GM12891 (cell line): ENCODE measurements around the gene PAPPA2.

Experiments
- DNase-seq: peaks from one replicate; pipeline ENCODE4 v3.0.0; 2011; ENCODE audit warnings: low spot score; ENCODE audit not compliant: insufficient read length
- FAIRE-seq: peaks from 2 replicates; lab custom pipeline; 2011; peaks lifted over from hg19 to GRCh38; lab: Jason Lieb, UNC
- PAX5 ChIP-seq: IDR thresholded peaks from 2 replicates; pipeline ENCODE4 v1.6.1; 2011; ENCODE audit warnings: low read length, moderate library complexity, mild to moderate bottlenecking; ENCODE audit not compliant: insufficient read depth, severe bottlenecking
- POLR2A ChIP-seq: IDR thresholded peaks from 2 replicates; pipeline ENCODE4 v1.6.1; 2011; ENCODE audit warnings: low read depth, low read length, control low read depth
- POLR2AphosphoS5 ChIP-seq: IDR thresholded peaks from 2 replicates; pipeline ENCODE4 v1.6.1; 2011; ENCODE audit warnings: low read depth, low read length, control low read depth
- POU2F2 ChIP-seq: IDR thresholded peaks from 2 replicates; pipeline ENCODE4 v1.6.1; 2011; ENCODE audit warnings: low read depth, mild to moderate bottlenecking, control low read depth, low read length, moderate library complexity
- SPI1 ChIP-seq: IDR thresholded peaks from 2 replicates; pipeline ENCODE4 v1.6.1; 2011; ENCODE audit warnings: low read depth, low read length, control low read depth
- TAF1 ChIP-seq: IDR thresholded peaks from 2 replicates; pipeline ENCODE4 v1.6.1; 2011; ENCODE audit warnings: low read depth, low read length, control low read depth

Gene PAPPA2

DNA sequence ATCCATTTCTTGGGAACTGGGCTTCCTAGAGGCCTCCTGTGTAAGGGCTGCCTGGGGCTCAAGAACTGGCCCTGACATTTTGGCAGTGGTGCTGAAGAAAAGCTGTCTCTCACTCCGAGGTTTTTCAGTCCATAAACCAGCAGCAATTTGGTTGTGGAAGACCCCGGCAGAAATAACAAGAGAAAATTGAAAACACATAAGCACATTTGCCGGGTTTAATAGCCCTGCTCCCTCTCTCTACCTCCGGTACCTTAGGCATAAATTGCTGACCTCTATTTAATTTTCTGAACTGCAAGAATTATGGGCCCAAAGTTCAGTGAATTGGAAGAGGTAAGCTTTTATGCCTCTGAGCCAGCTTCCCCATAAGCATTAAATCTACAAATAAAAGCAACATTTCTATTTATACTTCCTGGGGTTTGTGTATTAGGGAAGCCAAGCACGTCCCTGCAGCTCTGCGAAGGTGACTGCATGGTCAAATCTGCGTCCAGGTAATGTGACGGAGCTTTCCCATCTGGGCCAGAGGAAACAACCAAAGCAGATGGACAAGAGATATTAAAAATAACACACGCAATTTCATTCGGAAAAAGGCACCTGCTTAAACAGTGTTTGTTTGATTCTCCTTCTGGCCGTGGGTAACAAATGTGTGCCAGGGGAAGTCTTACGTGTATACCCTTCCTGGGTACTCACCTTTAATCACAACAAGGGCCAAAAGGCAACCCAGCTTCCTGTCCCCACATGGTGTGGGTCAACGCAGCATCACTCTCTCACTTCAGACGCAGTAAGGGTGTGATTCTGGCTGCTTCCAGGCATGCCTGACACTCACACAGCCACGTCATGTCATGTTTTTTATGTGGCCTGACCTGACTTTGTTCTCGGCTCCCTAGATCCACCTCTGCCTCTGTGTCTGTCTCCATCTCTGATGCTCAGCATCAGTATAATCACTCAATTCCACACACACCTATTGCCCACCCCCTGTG is 69.2 kb downstream of the PAPPA2 start:
- FAIRE-seq (no peak), DNase-seq (no peak)
- TF ChIP-seq POLR2A: no peak
- no peak for TF ChIP-seq PAX5
- TF ChIP-seq POLR2AphosphoS5: no peak
- no peak for TF ChIP-seq SPI1
- TF ChIP-seq POU2F2: no peak
- no peak for TF ChIP-seq TAF1

DNA sequence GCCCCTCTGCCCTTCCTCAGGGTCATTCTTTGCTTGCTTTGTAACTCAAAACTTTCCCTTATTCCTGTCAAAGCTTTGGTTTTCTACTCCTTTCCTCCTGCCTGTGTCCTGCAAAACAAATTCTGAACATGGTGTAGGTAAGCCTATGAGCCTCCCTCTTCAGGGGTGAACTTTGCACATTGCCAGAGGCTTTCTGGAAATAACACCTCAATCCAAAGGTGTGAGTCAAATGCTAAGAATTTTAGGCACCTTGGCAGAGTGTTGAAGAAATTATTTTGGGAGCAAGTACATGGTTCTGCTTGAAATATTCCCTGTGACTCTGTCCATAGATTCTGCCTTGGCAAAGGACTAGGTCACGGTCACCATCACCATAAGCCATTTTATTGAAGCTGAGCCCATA is 70.0 kb downstream of the PAPPA2 start:
- no peak for FAIRE-seq
- DNase-seq: no peak
- TF ChIP-seq POU2F2 (no peak), POLR2A (no peak), POLR2AphosphoS5 (no peak), PAX5 (no peak), SPI1 (no peak), TAF1 (no peak)

DNA sequence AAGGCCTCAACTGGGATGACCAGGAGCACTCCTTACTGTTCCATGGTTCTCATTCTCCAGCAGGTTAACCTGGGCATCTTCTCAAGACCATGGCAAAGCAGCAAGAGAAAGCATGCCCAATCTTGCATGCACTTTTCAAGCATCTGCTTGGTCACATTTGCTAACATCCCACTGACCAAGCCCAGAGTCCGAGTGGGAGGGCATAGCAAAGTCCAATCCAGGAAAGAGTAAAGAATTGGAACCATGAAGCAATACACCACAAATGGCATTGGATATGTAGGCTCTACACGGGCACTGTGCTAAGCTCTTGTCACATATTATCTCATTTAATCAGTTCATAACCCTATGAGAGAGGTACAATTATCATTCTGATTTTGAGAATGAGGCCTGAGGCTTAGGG is 73.6 kb downstream of the PAPPA2 start:
- no peak for DNase-seq
- no peak for TF ChIP-seq POLR2AphosphoS5
- no peak for TF ChIP-seq SPI1
- no peak for TF ChIP-seq TAF1
- TF ChIP-seq POLR2A: no peak
- no peak for TF ChIP-seq POU2F2
- no peak for TF ChIP-seq PAX5
- no peak for FAIRE-seq

DNA sequence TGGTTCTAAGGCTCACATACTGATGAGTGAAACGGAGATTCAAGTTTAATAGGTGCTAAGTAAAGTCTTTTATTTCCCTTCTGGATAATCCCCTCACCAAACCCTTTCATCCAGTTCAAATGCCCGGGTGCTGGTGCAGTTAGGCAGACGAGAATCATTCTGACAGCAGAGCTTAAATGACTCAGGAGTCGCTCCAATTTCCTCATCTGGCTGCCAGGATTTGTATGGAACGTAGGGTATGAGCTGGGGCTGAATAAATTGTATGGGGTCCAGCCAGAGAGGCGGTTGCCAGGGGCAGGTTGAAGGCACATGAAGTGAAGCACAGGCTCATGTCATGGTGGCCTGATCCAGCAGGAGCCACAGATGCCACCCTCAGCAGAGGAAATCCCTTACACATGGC is 76.0 kb downstream of the PAPPA2 start:
- FAIRE-seq: no peak
- no peak for TF ChIP-seq POLR2AphosphoS5
- no peak for TF ChIP-seq TAF1
- no peak for TF ChIP-seq POLR2A
- TF ChIP-seq SPI1: no peak
- TF ChIP-seq POU2F2: no peak
- no peak for TF ChIP-seq PAX5

DNA sequence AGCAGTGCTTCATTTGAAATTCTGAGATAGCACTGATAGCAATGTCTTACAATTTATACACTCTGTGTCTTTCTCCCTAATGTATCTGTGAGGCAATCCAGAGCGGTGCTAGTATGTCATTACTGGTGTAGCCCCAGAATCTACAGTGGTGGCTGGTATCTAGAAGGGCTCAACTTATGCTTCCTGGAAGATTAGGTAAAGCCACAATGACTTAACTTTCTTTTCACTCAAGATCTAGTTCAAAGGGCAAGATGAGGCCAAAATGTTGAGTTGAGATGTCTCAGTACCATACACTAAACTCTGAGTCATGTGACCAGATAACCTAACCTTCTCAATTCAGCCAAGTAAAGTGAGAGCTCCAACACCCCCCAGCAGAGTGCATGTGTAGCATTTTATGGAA is 77.5 kb downstream of the PAPPA2 start:
- TF ChIP-seq TAF1 (no peak), SPI1 (no peak), POU2F2 (no peak), PAX5 (no peak), POLR2AphosphoS5 (no peak), POLR2A (no peak)
- DNase-seq: no peak
- no peak for FAIRE-seq

More for the DNA sequence above, 76.0 kb downstream of the PAPPA2 start:
- DNase-seq: no peak

DNA sequence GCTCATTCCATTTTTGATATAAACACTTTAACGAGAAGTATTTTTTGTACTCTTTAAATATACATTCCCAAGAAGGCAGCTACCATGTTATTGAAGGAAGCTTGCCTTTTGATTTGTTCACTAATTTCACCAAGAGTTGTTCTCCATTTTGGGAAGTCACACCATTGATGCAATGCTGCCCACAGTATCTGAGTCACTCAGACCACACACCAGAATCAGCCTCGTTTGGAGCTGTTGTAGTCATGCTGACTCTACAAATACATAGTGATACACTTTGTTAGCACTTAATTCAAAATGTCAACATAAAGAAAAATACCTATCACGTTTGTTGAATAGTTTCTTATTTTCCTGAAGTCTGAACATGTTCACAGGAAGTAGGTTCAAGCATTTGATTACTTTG is 78.7 kb downstream of the PAPPA2 start:
- no peak for FAIRE-seq
- no peak for TF ChIP-seq SPI1
- TF ChIP-seq POLR2A: no peak
- TF ChIP-seq POU2F2: no peak
- TF ChIP-seq PAX5: no peak
- TF ChIP-seq POLR2AphosphoS5: no peak
- TF ChIP-seq TAF1: no peak

DNA sequence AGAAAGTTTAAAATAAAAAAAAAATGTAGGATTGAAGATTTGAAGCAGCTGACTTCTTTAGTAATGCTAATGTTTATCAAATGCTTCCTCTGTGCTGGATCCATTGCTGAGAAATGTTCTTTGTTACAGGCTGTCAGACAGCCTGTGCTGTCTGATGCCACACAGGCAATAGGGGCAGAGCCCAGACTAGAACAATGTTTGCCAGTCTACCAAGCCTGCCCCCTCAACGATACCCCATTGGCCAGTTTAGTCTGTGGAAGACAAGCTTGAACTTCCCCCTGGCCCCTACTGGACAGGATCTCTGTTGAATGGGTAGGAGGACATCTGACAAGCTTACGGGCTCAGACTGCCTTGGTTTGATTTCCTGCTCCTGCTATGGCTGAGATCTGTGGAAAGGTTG is 79.4 kb downstream of the PAPPA2 start:
- FAIRE-seq (no peak), DNase-seq (no peak)
- no peak for TF ChIP-seq POLR2AphosphoS5

More for the DNA sequence above, 78.7 kb downstream of the PAPPA2 start:
- no peak for DNase-seq

DNA sequence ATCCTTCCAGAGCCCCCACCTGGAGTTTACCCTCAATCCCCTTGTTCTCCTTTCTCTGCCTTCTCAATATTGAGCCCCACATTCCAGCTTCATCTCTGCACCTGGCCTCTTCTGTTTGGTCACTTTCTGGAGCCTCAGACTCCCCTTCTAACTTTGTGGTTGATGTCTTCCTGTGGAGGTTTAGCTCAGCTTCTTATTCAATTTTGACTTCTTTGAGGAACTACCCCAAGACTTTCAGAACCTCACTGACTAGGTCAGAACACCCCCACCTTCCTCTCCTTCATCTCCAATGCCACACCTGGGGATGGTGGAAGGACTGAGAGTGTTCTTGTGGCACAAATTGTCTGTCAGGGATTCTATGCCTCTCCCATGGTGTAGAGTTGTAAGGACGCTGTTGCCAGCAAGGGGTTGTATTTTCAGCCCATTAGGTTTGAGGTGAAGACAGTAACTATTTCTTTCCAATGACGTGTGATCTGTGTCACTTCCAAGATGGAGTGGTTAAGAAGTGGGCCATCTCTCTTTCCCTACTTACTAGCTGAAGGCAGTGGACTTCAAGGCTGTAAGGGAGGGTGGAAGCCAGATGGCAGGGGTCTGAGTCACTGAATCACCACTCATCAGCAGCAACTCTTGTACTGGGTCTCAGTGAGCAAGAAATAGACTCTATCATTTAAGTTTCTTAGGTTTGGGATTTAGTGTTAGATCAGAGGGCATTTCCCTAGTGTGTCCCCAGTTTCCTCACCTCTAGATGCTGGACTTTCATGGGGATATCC is 80.6 kb downstream of the PAPPA2 start:
- FAIRE-seq (no peak), DNase-seq (no peak)
- TF ChIP-seq POLR2A (no peak), POU2F2 (no peak), POLR2AphosphoS5 (no peak), SPI1 (no peak), PAX5 (no peak), TAF1 (no peak)

DNA sequence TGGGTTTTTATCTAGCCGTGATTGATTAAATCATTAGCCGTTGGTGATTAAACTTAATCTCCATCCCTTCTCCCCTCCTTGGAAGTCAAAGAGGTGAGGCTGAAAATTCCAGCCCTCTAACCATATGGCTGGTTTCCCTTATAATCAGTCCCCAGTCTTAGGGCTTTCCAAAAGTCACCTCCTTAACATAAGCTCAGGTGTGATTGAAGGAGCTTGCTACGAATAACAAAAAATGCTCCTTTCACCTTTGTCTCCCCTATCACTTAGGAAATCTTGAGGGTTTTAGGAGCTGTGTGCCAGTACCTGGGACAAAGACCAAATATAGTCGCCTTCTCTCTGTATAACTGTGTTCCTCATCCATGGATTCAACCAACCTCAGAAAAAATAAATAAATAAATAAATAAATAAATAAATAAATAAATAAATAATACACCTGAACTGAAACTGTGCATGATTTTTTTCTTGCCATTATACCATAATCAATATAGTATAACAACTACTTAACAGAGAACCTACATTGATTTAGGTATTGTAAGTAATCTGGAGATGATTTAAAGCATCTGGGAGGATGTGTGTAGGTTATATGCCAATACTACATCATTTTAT is 82.2 kb downstream of the PAPPA2 start:
- DNase-seq (no peak), FAIRE-seq (no peak)
- TF ChIP-seq TAF1 (no peak), POLR2AphosphoS5 (no peak), PAX5 (no peak), POU2F2 (no peak), SPI1 (no peak), POLR2A (no peak)
